SU-DHL-6 (cell line): ENCODE data around the gene CHCHD10.

Source experiments
- CTCF ChIP-seq: fragments of 200-600 bp; sonication (generic); IDR thresholded peaks from one replicate; pipeline ENCODE4 v1.5.1; 2017; ENCODE audit warnings: antibody characterized with exemption, mild to moderate bottlenecking, low read length, moderate library complexity; ENCODE audit not compliant: insufficient read depth, poor library complexity, severe bottlenecking
- EZH2phosphoT487 ChIP-seq: fragments of 200-600 bp; sonication (generic), shearing (Covaris generic); conservative IDR thresholded peaks from 2 replicates; pipeline ENCODE4 v1.6.1; 2018; ENCODE audit warnings: mild to moderate bottlenecking, antibody characterized with exemption, low read length, moderate library complexity, mixed read lengths

DNA sequence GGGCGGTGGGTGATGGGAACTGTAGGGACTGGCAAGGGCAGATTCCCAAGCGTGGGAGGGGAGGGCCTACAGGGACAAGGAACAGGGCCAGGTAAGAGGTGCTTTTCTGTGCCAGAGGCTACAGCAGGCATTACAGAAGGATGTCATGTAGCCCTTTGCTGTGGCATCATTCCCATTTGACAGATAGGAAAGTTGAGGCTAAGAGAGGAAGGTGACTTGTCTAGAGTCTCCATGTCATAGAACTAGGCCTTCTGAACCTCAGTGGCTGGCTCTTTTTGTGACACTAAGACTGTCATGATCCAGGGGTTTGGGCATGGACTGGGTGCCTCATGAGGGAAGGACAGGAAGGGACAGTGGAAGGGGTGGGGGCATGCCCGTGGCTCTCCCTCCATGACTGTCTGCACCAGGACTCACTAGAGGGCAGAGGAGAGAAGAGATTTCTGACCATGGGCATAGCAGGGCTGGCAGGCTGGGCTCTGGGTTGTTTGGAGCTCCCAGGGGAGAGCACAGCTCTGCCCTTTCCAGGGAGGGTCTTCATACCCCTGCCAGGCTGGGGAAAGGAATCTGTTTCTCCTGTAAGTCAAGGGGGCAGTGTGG lies 8.1 kb upstream of the CHCHD10 start:
- TF ChIP-seq CTCF (no peak), EZH2phosphoT487 (no peak)
